Measurements from ENCODE around the gene GPR179.
"Not testable (repeated sequence)": the region's sequence is repeated elsewhere in the genome, so short reads cannot be mapped to it uniquely, and the experiment has no call there.

The GPR179 gene

GRCh38 chr17:38296834-38297517 lies 46.8 kb downstream of the GPR179 start, which contains the start of gene MRPL45:
Gene MRPL45, plus strand, starts transcription at chr17:38297168. Its CDS starts 16 bp downstream, at chr17:38297184.
- H3K27me3 Mint-ChIP-seq, H3K4me1 Mint-ChIP-seq, H3K9me3 Mint-ChIP-seq: not testable (repeated sequence)
- H3K36me3 Mint-ChIP-seq: peaks cover 12% of the 10 kb centered on the region
- ATAC-seq: peak; percentile 98
- peak within 1 kb of the TSS; percentile 82 for H3K4me3 Mint-ChIP-seq
- H3K27ac Mint-ChIP-seq: peak within 1 kb of the TSS; percentile 83

- H3K9me3 Mint-ChIP-seq, H3K36me3 Mint-ChIP-seq, ATAC-seq, H3K4me1 Mint-ChIP-seq, H3K27me3 Mint-ChIP-seq: not testable (repeated sequence)
- Mint-ChIP-seq H3K4me3 (peak overlapping the region; percentile 82), H3K27ac (peak overlapping the region; percentile 83)
Observed at GRCh38 chr17:38295602-38296365, 48.0 kb downstream of the GPR179 start.

- not testable (repeated sequence) for H3K36me3 Mint-ChIP-seq, H3K4me1 Mint-ChIP-seq, H3K27ac Mint-ChIP-seq, H3K27me3 Mint-ChIP-seq, H3K9me3 Mint-ChIP-seq, H3K4me3 Mint-ChIP-seq, ATAC-seq
Observed at GRCh38 chr17:38289760-38290159, 54.0 kb downstream of the GPR179 start.

GRCh38 chr17:38288217-38288827 lies 55.4 kb downstream of the GPR179 start:
- ATAC-seq, H3K9me3 Mint-ChIP-seq, H3K27me3 Mint-ChIP-seq, H3K4me1 Mint-ChIP-seq, H3K36me3 Mint-ChIP-seq, H3K4me3 Mint-ChIP-seq, H3K27ac Mint-ChIP-seq: not testable (repeated sequence)

- not testable (repeated sequence) for H3K36me3 Mint-ChIP-seq, H3K4me3 Mint-ChIP-seq, H3K4me1 Mint-ChIP-seq, H3K9me3 Mint-ChIP-seq, H3K27me3 Mint-ChIP-seq, H3K27ac Mint-ChIP-seq
- ATAC-seq: peak; percentile 70
Observed at GRCh38 chr17:38286501-38287091, 57.2 kb downstream of the GPR179 start.

GRCh38 chr17:38285994-38286393 lies 57.8 kb downstream of the GPR179 start:
- not testable (repeated sequence) for H3K27me3 Mint-ChIP-seq, H3K4me3 Mint-ChIP-seq, ATAC-seq, H3K27ac Mint-ChIP-seq, H3K4me1 Mint-ChIP-seq, H3K9me3 Mint-ChIP-seq, H3K36me3 Mint-ChIP-seq
